ENCODE data around the gene AVPI1. TPM values are rescaled to one million over a fixed set of nuclear protein-coding genes. Genes with fewer than 3 reads are reported as not detected.
A peak's percentile ranks its signal among the peaks of the same experiment; 100 is the strongest.
"Not testable (repeated sequence)": the region's sequence is repeated elsewhere in the genome, so short reads cannot be mapped to it uniquely, and the experiment has no call there.

Gene AVPI1
- total and polyA plus RNA-seq, 4 donors = 6.6 to 22.1 (median 11.9) TPM

DNA sequence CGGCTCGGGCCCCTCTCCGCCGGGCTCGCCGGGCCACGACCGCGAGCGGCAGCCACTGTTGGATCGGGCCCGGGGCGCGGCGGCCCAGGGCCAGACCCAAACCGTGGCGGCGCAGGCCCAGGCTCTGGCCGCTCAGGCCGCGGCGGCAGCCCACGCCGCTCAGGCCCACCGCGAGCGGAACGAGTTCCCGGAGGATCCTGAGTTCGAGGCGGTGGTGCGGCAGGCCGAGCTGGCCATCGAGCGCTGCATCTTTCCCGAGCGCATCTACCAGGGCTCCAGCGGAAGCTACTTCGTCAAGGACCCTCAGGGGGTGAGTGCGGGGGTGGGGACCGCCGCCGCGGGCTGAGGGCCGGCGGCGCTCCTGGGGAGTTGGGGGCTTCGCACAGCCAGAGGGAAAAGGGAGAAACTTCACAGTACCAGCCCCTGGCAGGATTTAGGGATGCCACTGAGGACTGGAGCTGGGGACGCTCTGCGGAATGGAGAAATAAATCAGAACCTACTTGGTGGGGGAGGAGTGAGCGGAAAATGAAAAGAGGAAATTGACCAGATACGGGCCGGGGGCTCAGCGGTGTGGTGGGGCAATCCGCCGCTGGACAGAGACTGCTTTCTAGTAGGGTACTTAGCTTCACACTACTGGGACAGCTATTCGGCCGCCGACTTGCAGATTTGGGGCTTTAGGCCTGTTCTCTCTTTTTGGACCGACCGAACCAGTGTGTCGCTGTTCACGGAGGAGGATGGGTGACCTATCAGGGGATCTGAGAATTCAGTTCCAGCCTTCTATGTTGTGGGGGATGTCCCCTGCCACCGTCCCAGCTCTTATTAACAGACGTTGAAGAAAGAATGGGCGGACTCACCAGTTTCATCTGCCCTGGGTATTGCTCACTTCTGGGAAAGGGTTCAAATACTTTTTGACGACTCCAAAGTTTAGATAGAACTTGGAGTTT is 45.9 kb downstream of the AVPI1 start:
- WGBS = under 1% methylated on average over 67 of the region's 67 CpGs
- TF ChIP-seq YY1 (IDR thresholded peaks at IDR 0.05) (peak; percentile 34), NR2F2 (IDR thresholded peaks at IDR 0.05) (no peak), HNF4A (conservative IDR thresholded peaks at IDR 0.05) (peak in 1 of 2 donors; percentile 7), TAF1 (conservative IDR thresholded peaks at IDR 0.05) (no peak)
- peak; percentile 44 for DNase-seq (ENCODE audit: low spot score)
- Histone ChIP-seq H3K4me1 (ENCODE audit: control insufficient read depth in 4 of 4, insufficient read depth in 4 of 4, low read length in 3 of 4) (peaks cover 5 to 12% (median 8%) of the 10 kb centered on the region in 4 donors), H3K27me3 (ENCODE audit: control insufficient read depth in 4 of 4, insufficient read depth in 4 of 4, low read length in 3 of 4) (no peaks in the 10 kb centered on the region), H3K9ac (ENCODE audit: low read depth in 1 of 2, low read length in 2 of 2) (peak overlapping the region; percentile 21 to 57), H3K9me3 (ENCODE audit: control insufficient read depth in 4 of 4, low read length in 3 of 4) (no peaks in the 10 kb centered on the region), H3K36me3 (ENCODE audit: control insufficient read depth in 4 of 4, insufficient read depth in 3 of 4, low read depth in 1 of 4, low read length in 3 of 4) (peaks cover 0 to 8% (median 2%) of the 10 kb centered on the region in 4 donors), H3K4me3 (ENCODE audit: low read depth in 1 of 3, low read length in 3 of 3) (peak overlapping the region; percentile 68 to 92 (median 83)), H3K27ac (ENCODE audit: low read depth in 1 of 2, low read length in 2 of 2) (peak overlapping the region; percentile 73 to 87)

DNA sequence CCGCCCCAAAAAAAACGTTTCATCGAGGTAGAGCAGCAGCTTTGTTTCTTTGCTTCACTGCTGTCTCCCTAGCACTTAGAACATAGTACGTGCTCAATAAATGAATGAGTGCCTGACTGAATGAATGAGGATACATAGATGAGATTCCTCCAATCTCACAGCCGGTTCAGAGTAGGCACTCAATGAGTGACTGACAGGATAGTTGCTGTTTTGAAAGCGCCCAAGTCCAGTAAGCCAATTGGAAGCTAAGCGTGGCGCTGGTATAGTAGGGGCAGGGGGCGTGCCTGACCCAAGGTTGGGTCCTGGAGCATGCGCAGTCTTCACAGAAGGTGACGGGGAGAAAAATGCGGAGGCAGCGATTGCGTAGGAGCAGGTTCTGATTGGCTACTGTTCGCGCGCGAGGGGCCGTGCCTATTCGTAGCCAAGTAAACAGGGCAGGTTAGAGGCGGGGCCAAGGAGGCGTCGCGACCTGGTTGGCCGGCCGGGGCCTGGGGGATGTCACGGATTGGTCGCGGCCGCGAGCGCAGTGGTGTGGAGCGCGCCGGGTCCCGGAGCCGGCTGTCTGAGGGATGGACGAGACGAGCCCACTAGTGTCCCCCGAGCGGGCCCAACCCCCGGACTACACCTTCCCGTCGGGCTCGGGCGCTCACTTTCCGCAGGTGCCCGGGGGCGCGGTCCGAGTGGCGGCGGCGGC is 46.7 kb downstream of the AVPI1 start, which contains the start of gene PI4K2A:
TSS of gene PI4K2A (plus strand) at position 498 of the 694 bp plus-strand sequence. CDS start at position 570, 72 bp downstream.
- peak within 1 kb of the TSS; percentile 73 to 87 for H3K27ac ChIP-seq (ENCODE audit: low read depth in 1 of 2, low read length in 2 of 2)
- H3K4me1 ChIP-seq (ENCODE audit: control insufficient read depth in 4 of 4, insufficient read depth in 4 of 4, low read length in 3 of 4) = peaks cover 5 to 12% (median 8%) of the 10 kb centered on the region in 4 donors
- peaks cover 0 to 8% (median 2%) of the 10 kb centered on the region in 4 donors for H3K36me3 ChIP-seq (ENCODE audit: control insufficient read depth in 4 of 4, insufficient read depth in 3 of 4, low read depth in 1 of 4, low read length in 3 of 4)
- peak; percentile 94 for TF ChIP-seq FOXA2 (IDR thresholded peaks at IDR 0.05)
- TF ChIP-seq FOXA1 (IDR thresholded peaks at IDR 0.05) = peak; percentile 96
- TF ChIP-seq, protein P1, sequence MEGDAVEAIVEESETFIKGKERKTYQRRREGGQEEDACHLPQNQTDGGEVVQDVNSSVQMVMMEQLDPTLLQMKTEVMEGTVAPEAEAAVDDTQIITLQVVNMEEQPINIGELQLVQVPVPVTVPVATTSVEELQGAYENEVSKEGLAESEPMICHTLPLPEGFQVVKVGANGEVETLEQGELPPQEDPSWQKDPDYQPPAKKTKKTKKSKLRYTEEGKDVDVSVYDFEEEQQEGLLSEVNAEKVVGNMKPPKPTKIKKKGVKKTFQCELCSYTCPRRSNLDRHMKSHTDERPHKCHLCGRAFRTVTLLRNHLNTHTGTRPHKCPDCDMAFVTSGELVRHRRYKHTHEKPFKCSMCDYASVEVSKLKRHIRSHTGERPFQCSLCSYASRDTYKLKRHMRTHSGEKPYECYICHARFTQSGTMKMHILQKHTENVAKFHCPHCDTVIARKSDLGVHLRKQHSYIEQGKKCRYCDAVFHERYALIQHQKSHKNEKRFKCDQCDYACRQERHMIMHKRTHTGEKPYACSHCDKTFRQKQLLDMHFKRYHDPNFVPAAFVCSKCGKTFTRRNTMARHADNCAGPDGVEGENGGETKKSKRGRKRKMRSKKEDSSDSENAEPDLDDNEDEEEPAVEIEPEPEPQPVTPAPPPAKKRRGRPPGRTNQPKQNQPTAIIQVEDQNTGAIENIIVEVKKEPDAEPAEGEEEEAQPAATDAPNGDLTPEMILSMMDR (IDR thresholded peaks at IDR 0.05; ENCODE audit: low read depth, low read length, missing input control) = no peak
- peak; percentile 91 for TF ChIP-seq SP1 (IDR thresholded peaks at IDR 0.05)
- TF ChIP-seq RAD21 (IDR thresholded peaks at IDR 0.05) = peak; percentile 28 to 29
- TF ChIP-seq NR2F2 (IDR thresholded peaks at IDR 0.05) = peak; percentile 77
- TF ChIP-seq EGR1 (IDR thresholded peaks at IDR 0.05; ENCODE audit: low read depth in 2 of 2) = peak in 1 of 2 donors; percentile 69
- TF ChIP-seq, protein P2, sequence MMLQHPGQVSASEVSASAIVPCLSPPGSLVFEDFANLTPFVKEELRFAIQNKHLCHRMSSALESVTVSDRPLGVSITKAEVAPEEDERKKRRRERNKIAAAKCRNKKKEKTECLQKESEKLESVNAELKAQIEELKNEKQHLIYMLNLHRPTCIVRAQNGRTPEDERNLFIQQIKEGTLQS (IDR thresholded peaks at IDR 0.05) = no peak
- TF ChIP-seq HNF4A (conservative IDR thresholded peaks at IDR 0.05) = peak; percentile 53 to 62
- TF ChIP-seq GABPA (IDR thresholded peaks at IDR 0.05 in 1 of 2, conservative IDR thresholded peaks at IDR 0.05 in 1 of 2) = no peak
- TF ChIP-seq HNF4G (IDR thresholded peaks at IDR 0.05) = no peak
- TF ChIP-seq, protein P3, sequence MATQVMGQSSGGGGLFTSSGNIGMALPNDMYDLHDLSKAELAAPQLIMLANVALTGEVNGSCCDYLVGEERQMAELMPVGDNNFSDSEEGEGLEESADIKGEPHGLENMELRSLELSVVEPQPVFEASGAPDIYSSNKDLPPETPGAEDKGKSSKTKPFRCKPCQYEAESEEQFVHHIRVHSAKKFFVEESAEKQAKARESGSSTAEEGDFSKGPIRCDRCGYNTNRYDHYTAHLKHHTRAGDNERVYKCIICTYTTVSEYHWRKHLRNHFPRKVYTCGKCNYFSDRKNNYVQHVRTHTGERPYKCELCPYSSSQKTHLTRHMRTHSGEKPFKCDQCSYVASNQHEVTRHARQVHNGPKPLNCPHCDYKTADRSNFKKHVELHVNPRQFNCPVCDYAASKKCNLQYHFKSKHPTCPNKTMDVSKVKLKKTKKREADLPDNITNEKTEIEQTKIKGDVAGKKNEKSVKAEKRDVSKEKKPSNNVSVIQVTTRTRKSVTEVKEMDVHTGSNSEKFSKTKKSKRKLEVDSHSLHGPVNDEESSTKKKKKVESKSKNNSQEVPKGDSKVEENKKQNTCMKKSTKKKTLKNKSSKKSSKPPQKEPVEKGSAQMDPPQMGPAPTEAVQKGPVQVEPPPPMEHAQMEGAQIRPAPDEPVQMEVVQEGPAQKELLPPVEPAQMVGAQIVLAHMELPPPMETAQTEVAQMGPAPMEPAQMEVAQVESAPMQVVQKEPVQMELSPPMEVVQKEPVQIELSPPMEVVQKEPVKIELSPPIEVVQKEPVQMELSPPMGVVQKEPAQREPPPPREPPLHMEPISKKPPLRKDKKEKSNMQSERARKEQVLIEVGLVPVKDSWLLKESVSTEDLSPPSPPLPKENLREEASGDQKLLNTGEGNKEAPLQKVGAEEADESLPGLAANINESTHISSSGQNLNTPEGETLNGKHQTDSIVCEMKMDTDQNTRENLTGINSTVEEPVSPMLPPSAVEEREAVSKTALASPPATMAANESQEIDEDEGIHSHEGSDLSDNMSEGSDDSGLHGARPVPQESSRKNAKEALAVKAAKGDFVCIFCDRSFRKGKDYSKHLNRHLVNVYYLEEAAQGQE (IDR thresholded peaks at IDR 0.05) = peak; percentile 45
- TF ChIP-seq TAF1 (conservative IDR thresholded peaks at IDR 0.05) = no peak
- TF ChIP-seq, protein P4, sequence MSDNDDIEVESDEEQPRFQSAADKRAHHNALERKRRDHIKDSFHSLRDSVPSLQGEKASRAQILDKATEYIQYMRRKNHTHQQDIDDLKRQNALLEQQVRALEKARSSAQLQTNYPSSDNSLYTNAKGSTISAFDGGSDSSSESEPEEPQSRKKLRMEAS (IDR thresholded peaks at IDR 0.05) = peak; percentile 69
- TF ChIP-seq YY1 (IDR thresholded peaks at IDR 0.05) = peak; percentile 65
- TF ChIP-seq RXRA (IDR thresholded peaks at IDR 0.05) = peak in 1 of 2 donors; percentile 72
- TF ChIP-seq, protein P5, sequence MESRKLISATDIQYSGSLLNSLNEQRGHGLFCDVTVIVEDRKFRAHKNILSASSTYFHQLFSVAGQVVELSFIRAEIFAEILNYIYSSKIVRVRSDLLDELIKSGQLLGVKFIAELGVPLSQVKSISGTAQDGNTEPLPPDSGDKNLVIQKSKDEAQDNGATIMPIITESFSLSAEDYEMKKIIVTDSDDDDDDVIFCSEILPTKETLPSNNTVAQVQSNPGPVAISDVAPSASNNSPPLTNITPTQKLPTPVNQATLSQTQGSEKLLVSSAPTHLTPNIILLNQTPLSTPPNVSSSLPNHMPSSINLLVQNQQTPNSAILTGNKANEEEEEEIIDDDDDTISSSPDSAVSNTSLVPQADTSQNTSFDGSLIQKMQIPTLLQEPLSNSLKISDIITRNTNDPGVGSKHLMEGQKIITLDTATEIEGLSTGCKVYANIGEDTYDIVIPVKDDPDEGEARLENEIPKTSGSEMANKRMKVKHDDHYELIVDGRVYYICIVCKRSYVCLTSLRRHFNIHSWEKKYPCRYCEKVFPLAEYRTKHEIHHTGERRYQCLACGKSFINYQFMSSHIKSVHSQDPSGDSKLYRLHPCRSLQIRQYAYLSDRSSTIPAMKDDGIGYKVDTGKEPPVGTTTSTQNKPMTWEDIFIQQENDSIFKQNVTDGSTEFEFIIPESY (IDR thresholded peaks at IDR 0.05) = peak; percentile 44
- TF ChIP-seq JUND (IDR thresholded peaks at IDR 0.05) = peak; percentile 41 to 52
- H3K9me3 ChIP-seq (ENCODE audit: control insufficient read depth in 4 of 4, low read length in 3 of 4) = no peaks in the 10 kb centered on the region
- peak; percentile 98 for DNase-seq (ENCODE audit: low spot score)
- peak within 1 kb of the TSS; percentile 68 to 92 (median 83) for H3K4me3 ChIP-seq (ENCODE audit: low read depth in 1 of 3, low read length in 3 of 3)
- no peaks in the 10 kb centered on the region for H3K27me3 ChIP-seq (ENCODE audit: control insufficient read depth in 4 of 4, insufficient read depth in 4 of 4, low read length in 3 of 4)
- peak within 1 kb of the TSS; percentile 21 to 57 for H3K9ac ChIP-seq (ENCODE audit: low read depth in 1 of 2, low read length in 2 of 2)
- 2% methylated on average over 54 of the region's 54 CpGs for WGBS

DNA sequence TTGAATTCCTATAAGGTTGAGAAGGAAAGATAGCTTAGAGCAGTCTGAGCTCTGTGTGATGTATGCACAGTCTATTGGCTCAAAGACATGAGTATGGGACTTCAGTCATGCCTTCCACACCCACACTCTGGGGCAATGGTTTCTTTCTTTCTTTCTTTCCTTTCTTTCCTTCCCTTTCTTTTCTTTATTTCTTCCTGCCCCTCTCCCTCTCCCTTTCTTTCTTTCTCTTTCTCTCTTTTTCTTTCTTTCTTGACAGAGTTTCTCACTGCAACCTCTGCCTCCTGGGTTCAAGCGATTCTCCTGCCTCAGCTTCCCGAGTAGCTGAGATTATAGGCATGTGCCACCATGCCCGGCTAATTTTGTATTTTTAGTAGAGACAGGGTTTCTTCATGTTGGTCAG is 48.0 kb downstream of the AVPI1 start:
- H3K4me3 ChIP-seq (ENCODE audit: low read depth in 1 of 3, low read length in 3 of 3); H3K27me3 ChIP-seq (ENCODE audit: control insufficient read depth in 4 of 4, insufficient read depth in 4 of 4, low read length in 3 of 4); H3K9me3 ChIP-seq (ENCODE audit: control insufficient read depth in 4 of 4, low read length in 3 of 4); DNase-seq (ENCODE audit: low spot score); H3K36me3 ChIP-seq (ENCODE audit: control insufficient read depth in 4 of 4, insufficient read depth in 3 of 4, low read depth in 1 of 4, low read length in 3 of 4); H3K27ac ChIP-seq (ENCODE audit: low read depth in 1 of 2, low read length in 2 of 2); H3K9ac ChIP-seq (ENCODE audit: low read depth in 1 of 2, low read length in 2 of 2): not testable (repeated sequence)
- H3K4me1 ChIP-seq (ENCODE audit: control insufficient read depth in 4 of 4, insufficient read depth in 4 of 4, low read length in 3 of 4) = peaks cover 5 to 12% (median 8%) of the 10 kb centered on the region in 4 donors
- 90% methylated on average over 3 of the region's 3 CpGs for WGBS

All from liver (tissue), 9 donors.